Measurements from ENCODE around the gene COL10A1.

GRCh38 chr6:116070101-116070500, 55.8 kb downstream of the COL10A1 start:
- TF ChIP-seq POLR2AphosphoS5 (IDR thresholded peaks at IDR 0.05; ENCODE audit: low read depth, low read length) (no peak), REST (IDR thresholded peaks at IDR 0.05; ENCODE audit: insufficient read depth in 1 of 2, low read depth in 2 of 2, low read length in 2 of 2) (no peak), FOXP2 (optimal IDR thresholded peaks at IDR 0.05; ENCODE audit: borderline replicate concordance, extremely low read depth, extremely low read length, insufficient read depth) (no peak), TAF1 (IDR thresholded peaks at IDR 0.05; ENCODE audit: borderline replicate concordance, insufficient read depth, low read length) (no peak)

All from PFSK-1 (cell line).